ENCODE results near the gene FOXP1. TPM values are rescaled to one million over a fixed set of nuclear protein-coding genes. Genes with fewer than 3 reads are reported as not detected.

Gene FOXP1
- total RNA-seq, 1 donor from 2014 or later = 31.1 TPM

GRCh38 chr3:71600646-71601288, 17.2 kb upstream of the FOXP1 start:
- Mint-ChIP-seq H3K4me1 (ENCODE audit: low read depth, unreplicated experiment) (no peaks in the 10 kb centered on the region), H3K27ac (ENCODE audit: unreplicated experiment) (no peak overlapping the region), H3K9me3 (ENCODE audit: unreplicated experiment) (no peaks in the 10 kb centered on the region), H3K36me3 (ENCODE audit: unreplicated experiment) (peaks cover 6% of the 10 kb centered on the region), H3K27me3 (ENCODE audit: unreplicated experiment) (no peaks in the 10 kb centered on the region), H3K4me3 (ENCODE audit: unreplicated experiment) (no peak overlapping the region)
- DNase-seq = no peak
- TF ChIP-seq CTCF (IDR thresholded peaks at IDR 0.05; ENCODE audit: partially characterized antibody, unreplicated experiment) = no peak

DNA sequence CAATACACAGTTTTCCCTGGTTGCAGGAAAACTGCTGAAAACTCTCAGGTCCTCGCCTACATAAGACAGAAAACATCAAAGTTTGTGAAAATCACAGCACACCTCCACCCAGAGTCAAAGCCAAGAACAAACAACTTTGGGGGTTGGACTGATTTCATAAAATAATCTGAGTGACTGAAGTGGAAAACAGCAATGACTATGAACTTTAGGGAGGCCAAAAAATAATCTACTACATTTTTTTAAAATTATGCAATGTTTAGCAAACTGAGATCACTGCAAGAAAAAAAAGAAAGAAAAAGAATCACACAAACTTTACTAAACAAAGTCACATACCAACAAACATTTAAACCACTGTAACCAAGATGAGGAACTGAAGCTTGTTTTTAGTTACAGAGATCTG, 15.9 kb upstream of the FOXP1 start:
- Mint-ChIP-seq H3K36me3 (ENCODE audit: unreplicated experiment) (peaks cover 6% of the 10 kb centered on the region), H3K27me3 (ENCODE audit: unreplicated experiment) (no peaks in the 10 kb centered on the region), H3K9me3 (ENCODE audit: unreplicated experiment) (no peaks in the 10 kb centered on the region), H3K27ac (ENCODE audit: unreplicated experiment) (no peak overlapping the region), H3K4me3 (ENCODE audit: unreplicated experiment) (no peak overlapping the region), H3K4me1 (ENCODE audit: low read depth, unreplicated experiment) (no peaks in the 10 kb centered on the region)
- DNase-seq = no peak
- TF ChIP-seq CTCF (IDR thresholded peaks at IDR 0.05; ENCODE audit: partially characterized antibody, unreplicated experiment) = no peak

GRCh38 chr3:71598292-71598691, 14.8 kb upstream of the FOXP1 start:
- Mint-ChIP-seq H3K4me3 (ENCODE audit: unreplicated experiment) (no peak overlapping the region), H3K27me3 (ENCODE audit: unreplicated experiment) (no peaks in the 10 kb centered on the region), H3K27ac (ENCODE audit: unreplicated experiment) (no peak overlapping the region), H3K36me3 (ENCODE audit: unreplicated experiment) (peaks cover 6% of the 10 kb centered on the region), H3K9me3 (ENCODE audit: unreplicated experiment) (no peaks in the 10 kb centered on the region), H3K4me1 (ENCODE audit: low read depth, unreplicated experiment) (no peaks in the 10 kb centered on the region)
- DNase-seq = no peak
- TF ChIP-seq CTCF (IDR thresholded peaks at IDR 0.05; ENCODE audit: partially characterized antibody, unreplicated experiment) = no peak

- TF ChIP-seq CTCF (IDR thresholded peaks at IDR 0.05; ENCODE audit: partially characterized antibody, unreplicated experiment) = no peak
- no peak overlapping the region for H3K27ac Mint-ChIP-seq (ENCODE audit: unreplicated experiment)
- H3K36me3 Mint-ChIP-seq (ENCODE audit: unreplicated experiment) = peaks cover 6% of the 10 kb centered on the region
- no peak overlapping the region for H3K4me3 Mint-ChIP-seq (ENCODE audit: unreplicated experiment)
- no peaks in the 10 kb centered on the region for H3K27me3 Mint-ChIP-seq (ENCODE audit: unreplicated experiment)
- no peaks in the 10 kb centered on the region for H3K9me3 Mint-ChIP-seq (ENCODE audit: unreplicated experiment)
- no peak for DNase-seq
- H3K4me1 Mint-ChIP-seq (ENCODE audit: low read depth, unreplicated experiment) = no peaks in the 10 kb centered on the region
These were observed 13.8 kb upstream of the FOXP1 start for GRCh38 chr3:71597286-71597685.

GRCh38 chr3:71593106-71593505, 9.6 kb upstream of the FOXP1 start:
- no peaks in the 10 kb centered on the region for H3K9me3 Mint-ChIP-seq (ENCODE audit: unreplicated experiment)
- H3K27ac Mint-ChIP-seq (ENCODE audit: unreplicated experiment) = no peak overlapping the region
- TF ChIP-seq CTCF (IDR thresholded peaks at IDR 0.05; ENCODE audit: partially characterized antibody, unreplicated experiment) = no peak
- peaks cover 6% of the 10 kb centered on the region for H3K36me3 Mint-ChIP-seq (ENCODE audit: unreplicated experiment)
- no peaks in the 10 kb centered on the region for H3K4me1 Mint-ChIP-seq (ENCODE audit: low read depth, unreplicated experiment)
- H3K27me3 Mint-ChIP-seq (ENCODE audit: unreplicated experiment) = no peaks in the 10 kb centered on the region
- no peak for DNase-seq
- no peak overlapping the region for H3K4me3 Mint-ChIP-seq (ENCODE audit: unreplicated experiment)

All from glutamatergic neuron (in vitro differentiated cells).